Uterus (tissue), 4 donors: ENCODE measurements around the gene ZNF521. TPM values are rescaled to one million over a fixed set of nuclear protein-coding genes. Genes with fewer than 3 reads are reported as not detected.

Experiments used
- DNase-seq, 2 donors: peaks; one replicate each; pipeline ENCODE4 v3.0.0-alpha.2; 2019 to 2020
- H3K27ac ChIP-seq, 2 donors: fragments of 200-600 bp; sonication (generic); 1 replicate in 1 of 2; 2 replicates in 1 of 2; pipeline ENCODE4 v1.5.1; 2016 to 2018
- H3K27me3 ChIP-seq, 2 donors: fragments of 200-600 bp; sonication (generic); one replicate each; pipeline ENCODE4 v1.5.1; 2018 to 2019; ENCODE audit warnings: control low read depth in 1 of 2
- H3K36me3 ChIP-seq, 2 donors: fragments of 200-600 bp; sonication (generic); one replicate each; pipeline ENCODE4 v1.5.1; 2019; ENCODE audit warnings: control low read depth in 1 of 2
- H3K4me1 ChIP-seq, 2 donors: fragments of 200-600 bp; sonication (generic); one replicate each; pipeline ENCODE4 v1.5.1; 2018 to 2019; ENCODE audit warnings: control low read depth in 1 of 2
- H3K4me3 ChIP-seq, 2 donors: fragments of 200-600 bp; sonication (generic); 1 replicate in 1 of 2; 2 replicates in 1 of 2; pipeline ENCODE4 v1.5.1; 2018 to 2019; ENCODE audit warnings: mild to moderate bottlenecking in 1 of 2
- H3K9me3 ChIP-seq, 2 donors: fragments of 200-600 bp; sonication (generic); one replicate each; pipeline ENCODE4 v1.5.1; 2019; ENCODE audit warnings: control low read depth in 1 of 2
- CTCF ChIP-seq, 4 experiments: fragments of 200-600 bp in 2 of 4; fragments of 450-650 bp in 2 of 4; sonication (generic) in 2 of 4; IDR thresholded peaks; one replicate each; pipeline ENCODE4 v1.5.1; 2016 to 2019; ENCODE audit warnings: antibody characterized with exemption in 4 of 4, mild to moderate bottlenecking in 2 of 4, moderate library complexity in 1 of 4
- POLR2A ChIP-seq, 2 donors: fragments of 450-650 bp; IDR thresholded peaks; one replicate each; pipeline ENCODE4 v1.6.1; 2016; ENCODE audit warnings: antibody characterized with exemption in 2 of 2, mild to moderate bottlenecking in 1 of 2, moderate library complexity in 1 of 2
- intact Hi-C: fragments of 100-400 bp; cut with DNase I; formaldehyde crosslinking; loops from one replicate; pipeline ENCODE4 v1.15.1; 2023; ENCODE audit warnings: low total_unique reads
- total RNA-seq, 4 donors: library from RNA; depleted of rRNA in 3 of 4; stranded (reverse); fragments of >200 nt in 3 of 4; gene quantifications; one replicate each; pipeline versions ENCODE4 v1.1.0 to v1.2.4, GENCODE V29; 2014 to 2023
- donor health status: DM: yes; HTN: yes; CAD: no.

Gene ZNF521
- total RNA-seq, 4 donors from 2014 or later, result 47.4 to 116 (median 72.8) TPM

- Histone ChIP-seq H3K4me3 (no peak overlapping the region), H3K27ac (peak overlapping the region; percentile 63 to 85), H3K9me3 (no peaks in the 10 kb centered on the region), H3K36me3 (no peaks in the 10 kb centered on the region), H3K27me3 (no peaks in the 10 kb centered on the region), H3K4me1 (peaks cover 0 to 7% of the 10 kb centered on the region in 2 donors)
- DNase-seq, result no peak
- TF ChIP-seq POLR2A (IDR thresholded peaks at IDR 0.05) (no peak), CTCF (IDR thresholded peaks at IDR 0.05) (no peak)
- intact Hi-C loops, result loop anchor here (10.0 kb wide), 2 partner anchors 50 to 110 kb away; no protein-coding TSS in a partner anchor
Observed at GRCh38 chr18:25234740-25235345, 117.1 kb downstream of the ZNF521 start.

GRCh38 chr18:25234322-25234639 lies 117.7 kb downstream of the ZNF521 start:
- Histone ChIP-seq H3K4me3 (no peak overlapping the region), H3K4me1 (peaks cover 0 to 7% of the 10 kb centered on the region in 2 donors), H3K27ac (peak overlapping the region; percentile 63 to 85), H3K27me3 (no peaks in the 10 kb centered on the region), H3K36me3 (no peaks in the 10 kb centered on the region), H3K9me3 (no peaks in the 10 kb centered on the region)
- DNase-seq, result no peak
- no peak for TF ChIP-seq POLR2A (IDR thresholded peaks at IDR 0.05)
- intact Hi-C loops, result loop anchor here (10.0 kb wide), 2 partner anchors 51 to 111 kb away; no protein-coding TSS in a partner anchor

GRCh38 chr18:25233528-25234321 lies 118.2 kb downstream of the ZNF521 start:
- Histone ChIP-seq H3K4me1 (peaks cover 0 to 7% of the 10 kb centered on the region in 2 donors), H3K36me3 (no peaks in the 10 kb centered on the region), H3K9me3 (no peaks in the 10 kb centered on the region), H3K4me3 (peak overlapping the region in 1 of 2 donors; percentile 8), H3K27me3 (no peaks in the 10 kb centered on the region), H3K27ac (peak overlapping the region; percentile 63 to 85)
- DNase-seq, result no peak
- intact Hi-C loops, result loop anchor here (10.0 kb wide), 2 partner anchors 51 to 111 kb away; no protein-coding TSS in a partner anchor
- TF ChIP-seq POLR2A (IDR thresholded peaks at IDR 0.05) (no peak), CTCF (IDR thresholded peaks at IDR 0.05) (no peak)

- Histone ChIP-seq H3K27ac (peak overlapping the region; percentile 71 to 85), H3K36me3 (no peaks in the 10 kb centered on the region), H3K4me1 (peaks cover 0 to 7% of the 10 kb centered on the region in 2 donors), H3K4me3 (no peak overlapping the region), H3K27me3 (no peaks in the 10 kb centered on the region), H3K9me3 (no peaks in the 10 kb centered on the region)
- intact Hi-C loops, result loop anchor here (10.0 kb wide), 2 partner anchors 53 to 113 kb away; no protein-coding TSS in a partner anchor
- peak; percentile 63 to 72 for DNase-seq
- no peak for TF ChIP-seq CTCF (IDR thresholded peaks at IDR 0.05)
- TF ChIP-seq POLR2A (IDR thresholded peaks at IDR 0.05), result no peak
Observed at GRCh38 chr18:25231327-25231691, 120.7 kb downstream of the ZNF521 start.

GRCh38 chr18:25230658-25231326 lies 121.2 kb downstream of the ZNF521 start:
- H3K9me3 ChIP-seq, result no peaks in the 10 kb centered on the region
- peak; percentile 85 to 92 for DNase-seq
- intact Hi-C loops, result loop anchor here (10.0 kb wide), 2 partner anchors 54 to 114 kb away; no protein-coding TSS in a partner anchor
- TF ChIP-seq CTCF (IDR thresholded peaks at IDR 0.05) (no peak), POLR2A (IDR thresholded peaks at IDR 0.05) (no peak)
- H3K4me3 ChIP-seq, result no peak overlapping the region
- H3K4me1 ChIP-seq, result peaks cover 0 to 7% of the 10 kb centered on the region in 2 donors
- H3K36me3 ChIP-seq, result no peaks in the 10 kb centered on the region
- peak overlapping the region; percentile 71 to 85 for H3K27ac ChIP-seq
- H3K27me3 ChIP-seq, result no peaks in the 10 kb centered on the region
